ENCODE results near the gene HIPK2. TPM values are rescaled to one million over a fixed set of nuclear protein-coding genes. Genes with fewer than 3 reads are reported as not detected.

The HIPK2 gene
- total and polyA plus RNA-seq, 12 donors: 19.7 to 203 (median 127) TPM

- H3K9me3 ChIP-seq: peaks cover 0 to 11% (median 4%) of the 10 kb centered on the region in 11 donors
- no peak overlapping the region for H3K4me3 ChIP-seq
- peak; percentile 78 to 92 (median 91) for ATAC-seq
- H3K27me3 ChIP-seq: no peaks in the 10 kb centered on the region
- H3K27ac ChIP-seq: peak overlapping the region; percentile 78 to 93 (median 85)
- H3K4me1 ChIP-seq: peaks cover 25 to 66% (median 59%) of the 10 kb centered on the region in 9 donors
- peak; percentile 65 to 75 for DNase-seq
- 35 to 50% methylated on average over 11 of the region's 11 CpGs for WGBS, 2 donors
- H3K36me3 ChIP-seq: peaks cover 0 to 3% (median 0%) of the 10 kb centered on the region in 9 donors
- TF ChIP-seq CTCF (IDR thresholded peaks at IDR 0.05): no peak
- intact Hi-C loops (cut with DNase I): loop anchor here in 2 of 10 donors (2.0 to 5.0 kb wide), 2 partner anchors 48 to 51 kb away; no protein-coding TSS in a partner anchor
These were observed 96.9 kb downstream of the HIPK2 start for GRCh38 chr7:139680676-139681462.

- peaks cover 0 to 6% (median 0%) of the 10 kb centered on the region in 9 donors for H3K36me3 ChIP-seq
- ATAC-seq: peak in 6 of 8 donors; percentile 20 to 47 (median 28)
- DNase-seq: no peak
- H3K27ac ChIP-seq: peak overlapping the region; percentile 78 to 93 (median 85)
- H3K27me3 ChIP-seq: no peaks in the 10 kb centered on the region
- peaks cover 0 to 5% (median 0%) of the 10 kb centered on the region in 11 donors for H3K9me3 ChIP-seq
- TF ChIP-seq CTCF (IDR thresholded peaks at IDR 0.05): no peak
- peaks cover 28 to 73% (median 66%) of the 10 kb centered on the region in 9 donors for H3K4me1 ChIP-seq
- H3K4me3 ChIP-seq: peak overlapping the region in 1 of 10 donors; percentile 9
- intact Hi-C loops (cut with DNase I): loop anchor here in 2 of 10 donors (2.0 to 5.0 kb wide), 2 partner anchors 49 to 52 kb away; no protein-coding TSS in a partner anchor
- 31 to 34% methylated on average over 13 of the region's 13 CpGs for WGBS, 2 donors
These were observed 97.8 kb downstream of the HIPK2 start for GRCh38 chr7:139679731-139680594.

- Histone ChIP-seq H3K27ac (peak overlapping the region in 4 of 10 donors; percentile 35 to 77 (median 70)), H3K9me3 (peaks cover 0 to 5% (median 0%) of the 10 kb centered on the region in 11 donors), H3K36me3 (peaks cover 0 to 23% (median 0%) of the 10 kb centered on the region in 9 donors), H3K27me3 (no peaks in the 10 kb centered on the region), H3K4me3 (no peak overlapping the region), H3K4me1 (peaks cover 12 to 59% (median 47%) of the 10 kb centered on the region in 9 donors)
- 99 to 100% methylated on average over 2 of the region's 2 CpGs for WGBS, 2 donors
- no peak for TF ChIP-seq CTCF (IDR thresholded peaks at IDR 0.05)
- ATAC-seq: no peak
- DNase-seq: no peak
- intact Hi-C loops (cut with DNase I): no loop called here
These were observed 101.4 kb downstream of the HIPK2 start for GRCh38 chr7:139676390-139676789.
